ENCODE data around the gene ZIM2. TPM values are rescaled to one million over a fixed set of nuclear protein-coding genes. Genes with fewer than 3 reads are reported as not detected.
"Not testable (repeated sequence)": the region's sequence is repeated elsewhere in the genome, so short reads cannot be mapped to it uniquely, and the experiment has no call there.

The ZIM2 gene
- total RNA-seq (2014; rRNA removed; shearing (Covaris generic)): not detected in 2 replicates
- polyA plus RNA-seq (2015; cell fraction: cytosol; rRNA removed): not detected in 2 replicates
- polyA plus RNA-seq (2015; cell fraction: nucleus; rRNA removed): not detected in 2 replicates

DNA sequence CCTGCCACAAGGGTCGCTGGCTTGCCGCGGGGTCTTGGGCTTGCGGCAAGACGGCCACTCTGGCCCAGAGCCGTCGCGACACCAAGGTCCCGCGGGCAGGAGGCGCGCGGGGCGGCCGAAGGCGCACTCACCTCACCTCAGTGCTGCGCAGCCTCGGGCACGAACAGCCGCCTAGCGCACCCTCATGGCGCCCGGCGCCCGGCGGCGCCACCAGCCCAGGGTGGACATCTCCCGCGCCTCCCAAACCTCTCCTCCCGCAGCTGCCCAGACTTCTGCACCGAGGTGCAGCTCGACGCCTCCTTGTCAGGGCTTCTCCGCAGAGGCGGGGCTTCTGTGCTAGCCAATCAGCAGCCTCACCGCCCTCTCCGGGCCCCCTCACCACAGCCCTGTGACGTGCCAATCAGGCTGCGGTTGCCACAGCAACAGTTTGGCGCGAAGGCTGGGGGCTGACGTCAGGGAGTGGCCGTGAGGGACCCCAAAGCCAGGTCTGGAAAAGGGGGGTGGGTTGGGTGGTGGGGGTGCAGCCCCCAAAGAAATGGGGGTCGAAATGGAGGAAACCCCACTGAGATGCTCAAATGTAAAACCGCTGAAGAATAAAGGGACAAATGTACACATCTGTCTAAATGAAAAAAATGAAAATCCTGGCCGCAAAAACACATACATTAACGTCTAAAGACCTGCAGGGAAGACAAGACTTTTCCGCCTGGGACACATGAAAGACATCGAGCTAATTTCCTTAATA lies at the start of gene ZIM2, which contains the start of gene PEG3:
Gene ZIM2, minus strand, starts transcription at position 276 of the 742 bp plus-strand sequence. CDS start 16,449 bp downstream, outside the sequence.
Gene PEG3, minus strand, starts transcription at position 276 of the 742 bp plus-strand sequence. CDS start 16,071 bp downstream, outside the sequence.
- no peak for DNase-seq (ENCODE audit: low read depth)

DNA sequence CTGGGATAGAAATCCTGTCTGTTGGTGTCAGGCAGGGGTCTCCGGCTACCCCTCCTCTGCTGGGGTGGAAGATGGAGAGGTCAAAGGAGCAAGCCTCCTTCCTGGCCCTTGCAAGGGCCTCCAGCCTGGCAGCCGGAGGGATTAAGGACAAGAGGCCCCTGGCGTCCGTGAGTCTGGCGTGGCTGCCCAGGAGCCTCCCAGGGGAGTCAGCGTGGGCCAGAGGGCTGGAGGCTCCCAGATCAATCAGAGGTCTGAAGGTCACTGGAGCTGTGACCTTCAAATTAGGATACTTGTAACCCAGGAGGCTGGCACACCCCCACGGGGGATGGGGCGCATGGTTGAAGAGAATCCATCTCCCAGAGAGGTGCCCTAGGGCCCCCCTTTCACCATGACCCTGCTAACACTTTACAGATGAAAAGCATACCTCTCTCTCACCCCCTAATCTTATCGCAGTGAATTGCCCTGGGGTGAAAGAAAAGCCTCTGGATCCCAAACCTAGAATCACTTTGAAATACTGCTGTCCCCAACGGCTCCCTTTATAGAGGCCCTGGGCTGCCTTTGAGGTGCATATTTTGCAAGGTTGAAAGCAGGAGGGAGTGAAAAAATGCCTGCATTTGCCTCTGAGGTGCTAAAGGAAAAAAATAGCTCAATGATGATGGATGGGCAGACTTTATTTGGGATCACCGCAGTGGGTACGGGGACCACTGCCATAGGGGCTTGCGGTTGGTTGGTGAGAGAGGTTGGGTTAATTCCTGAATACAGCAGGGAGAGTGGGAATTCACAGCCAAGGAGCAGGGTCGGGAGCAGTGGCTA lies 44.9 kb upstream of the ZIM2 start:
- no peak for DNase-seq (ENCODE audit: low read depth)

DNA sequence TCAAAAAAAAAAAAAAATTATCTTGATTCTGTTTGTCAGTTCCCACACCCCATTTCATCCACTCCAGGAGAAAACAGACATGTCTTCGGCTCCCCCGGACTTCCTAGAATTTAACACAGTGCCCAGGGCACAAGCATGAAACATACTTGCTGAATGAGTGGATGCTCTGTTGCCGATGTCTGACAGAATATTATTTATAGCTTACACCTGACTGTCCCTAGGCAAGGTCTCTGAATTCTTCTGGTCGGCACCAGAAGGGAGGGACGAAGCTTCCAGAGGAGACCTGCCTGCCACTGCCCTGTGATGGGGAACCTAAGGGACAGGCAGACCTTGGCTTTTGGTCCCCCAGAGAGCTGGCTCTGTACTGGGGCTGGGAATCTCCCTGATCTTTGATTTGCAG lies 43.9 kb upstream of the ZIM2 start:
- DNase-seq (ENCODE audit: low read depth): no peak

DNA sequence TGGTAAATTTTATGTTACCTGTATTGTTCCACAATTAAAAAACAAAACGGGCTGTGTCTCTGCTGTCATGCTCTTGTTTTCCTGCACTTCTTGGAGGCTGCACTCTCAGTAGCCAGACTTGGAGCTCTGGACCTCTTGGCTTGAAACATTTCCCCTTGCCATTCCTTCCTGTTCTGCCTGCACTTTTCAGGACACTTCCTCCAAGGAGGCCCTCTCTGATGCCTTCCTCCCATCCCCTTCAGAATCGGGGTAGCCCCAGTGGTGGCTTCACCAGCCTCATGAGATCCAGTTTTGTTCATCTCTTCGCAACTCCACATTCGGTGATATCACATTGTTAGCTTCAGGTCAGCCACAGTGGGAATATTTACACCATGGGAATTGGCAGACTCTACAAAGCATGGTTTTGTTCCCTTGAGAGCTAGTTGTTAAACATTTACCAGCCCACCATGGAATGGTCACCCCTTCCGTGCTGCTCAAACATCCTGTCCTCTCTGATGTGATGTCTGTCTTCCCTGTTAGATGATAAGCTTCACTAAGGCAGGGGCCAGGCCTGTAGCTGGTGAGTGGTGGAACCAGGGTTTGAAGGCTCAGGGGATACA lies 40.2 kb upstream of the ZIM2 start:
- no peak for DNase-seq (ENCODE audit: low read depth)

DNA sequence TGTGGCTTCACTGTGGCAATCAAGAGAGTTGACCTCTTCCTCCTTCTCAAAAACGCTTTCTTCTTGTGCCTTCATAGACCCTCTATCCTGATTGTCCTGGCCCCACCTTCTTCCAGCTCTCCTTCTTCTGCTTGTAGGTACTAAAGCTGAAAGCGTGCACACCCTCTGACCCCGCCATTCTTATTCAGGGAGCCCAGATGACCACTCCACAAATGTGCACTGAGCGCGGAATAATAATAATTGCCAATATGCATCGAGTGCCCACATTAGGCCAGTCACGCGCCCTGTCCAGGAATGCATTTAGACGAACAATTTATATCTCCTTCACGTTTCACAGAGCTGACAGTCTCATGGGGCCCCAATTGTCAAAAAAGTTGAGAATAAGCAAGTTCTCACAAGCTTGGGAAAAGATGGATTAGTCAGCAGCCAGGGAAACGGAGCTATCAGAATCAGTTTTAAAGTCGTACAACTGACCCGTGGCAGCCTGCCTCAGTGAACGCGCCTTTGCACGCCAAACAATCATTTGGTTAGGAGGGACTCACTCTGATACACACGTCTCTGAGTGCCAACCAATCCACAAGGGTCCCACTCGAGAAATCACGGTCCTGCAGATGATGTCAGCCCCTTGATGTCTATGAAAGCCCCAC lies 36.7 kb upstream of the ZIM2 start:
- no peak for DNase-seq (ENCODE audit: low read depth)

DNA sequence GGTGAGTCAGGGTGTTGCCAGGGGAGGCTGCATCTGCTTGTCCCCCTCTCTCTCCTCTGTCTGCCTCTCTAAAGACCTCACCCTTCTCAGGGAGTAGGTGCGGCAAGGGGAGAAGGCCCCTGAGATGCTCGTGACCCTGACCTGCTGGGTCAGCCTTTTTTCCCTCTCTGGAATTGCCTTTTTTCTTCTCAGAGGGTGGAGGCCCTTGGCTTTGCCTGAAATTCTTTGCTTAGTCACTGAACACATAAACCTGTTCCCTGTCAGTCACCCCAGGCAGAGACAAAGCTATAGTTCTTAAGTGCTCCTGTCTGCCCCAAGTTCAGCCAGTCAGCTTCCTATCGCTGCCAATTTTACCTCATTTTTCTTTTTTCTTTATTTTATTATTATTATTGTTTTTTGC lies 35.2 kb upstream of the ZIM2 start:
- no peak for DNase-seq (ENCODE audit: low read depth)

DNA sequence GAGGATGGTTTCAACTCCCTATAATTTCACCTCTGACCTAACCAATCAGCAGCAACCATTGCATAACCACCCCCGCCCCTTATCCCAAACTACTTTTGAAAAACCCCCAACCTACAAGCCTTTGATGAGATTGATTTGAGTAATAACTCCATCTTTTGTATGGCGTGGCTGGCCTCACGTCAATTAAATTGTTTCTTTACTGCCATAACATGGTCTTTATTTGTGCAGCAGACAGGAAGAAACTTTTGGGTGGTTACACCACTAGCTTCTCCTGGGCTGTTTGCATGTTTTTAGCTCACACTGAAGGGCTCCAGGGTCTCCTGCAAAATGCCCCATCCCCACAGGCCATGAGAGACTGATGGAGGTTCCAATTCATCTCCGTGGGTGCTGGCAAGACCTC lies 34.0 kb upstream of the ZIM2 start:
- DNase-seq (ENCODE audit: low read depth): no peak

DNA sequence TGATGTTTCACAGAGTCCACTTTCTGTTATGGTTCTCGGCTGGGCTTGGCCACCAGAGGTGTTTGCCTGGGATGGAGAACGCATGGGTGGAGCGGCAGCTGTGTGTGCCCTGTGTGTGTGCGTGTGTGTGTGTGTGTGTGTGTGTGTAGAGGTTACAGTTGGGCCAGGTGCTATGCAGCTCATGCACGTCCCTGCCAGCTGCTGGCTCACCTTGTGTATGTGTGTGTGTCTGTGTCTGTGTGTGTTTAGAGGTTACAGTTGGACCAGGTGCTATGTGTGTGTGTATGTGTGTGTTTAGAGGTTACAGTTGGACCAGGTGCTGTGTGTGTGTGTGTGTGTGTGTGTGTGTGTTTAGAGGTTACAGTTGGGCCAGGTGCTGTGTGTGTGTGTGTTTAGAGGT lies 33.0 kb upstream of the ZIM2 start:
- DNase-seq (ENCODE audit: low read depth): no peak

DNA sequence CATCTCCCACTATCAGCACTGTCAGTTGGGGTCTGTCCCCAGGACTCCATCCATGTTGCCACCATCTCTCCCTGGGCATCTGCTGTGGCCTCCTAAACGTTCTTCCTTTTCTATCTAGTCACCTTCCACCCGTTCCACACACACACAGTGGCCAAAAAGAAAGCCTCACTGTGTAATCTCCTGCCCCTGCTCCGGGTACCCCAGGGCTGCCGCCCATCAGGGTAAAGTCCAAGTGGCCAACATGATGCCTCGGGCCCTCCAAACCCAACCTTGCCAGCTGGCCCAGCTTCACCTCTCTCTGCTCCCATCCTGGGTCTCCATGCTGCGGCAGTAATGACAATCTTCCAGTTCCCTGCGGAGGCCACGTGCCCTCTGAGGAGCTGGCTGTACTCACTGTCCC lies 29.4 kb upstream of the ZIM2 start:
- no peak for DNase-seq (ENCODE audit: low read depth)

DNA sequence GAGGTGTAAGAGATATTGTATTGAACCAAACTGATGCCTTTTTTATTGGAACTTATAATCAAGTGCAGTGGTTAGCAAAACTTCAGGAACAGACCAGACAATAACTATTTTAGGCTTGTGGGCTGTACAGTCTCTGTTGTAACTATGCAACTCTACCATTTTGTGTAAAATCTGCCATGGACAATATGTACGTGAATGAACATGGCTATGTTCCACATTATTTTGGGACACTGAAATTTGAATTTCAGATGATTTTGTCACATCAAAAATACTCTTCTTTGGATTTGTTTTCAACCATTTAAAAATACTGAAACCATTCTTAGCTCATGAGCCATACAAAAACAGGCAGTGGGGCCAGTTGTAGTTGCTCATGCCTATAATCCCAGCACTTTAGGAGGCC lies 27.9 kb upstream of the ZIM2 start:
- DNase-seq (ENCODE audit: low read depth): no peak

DNA sequence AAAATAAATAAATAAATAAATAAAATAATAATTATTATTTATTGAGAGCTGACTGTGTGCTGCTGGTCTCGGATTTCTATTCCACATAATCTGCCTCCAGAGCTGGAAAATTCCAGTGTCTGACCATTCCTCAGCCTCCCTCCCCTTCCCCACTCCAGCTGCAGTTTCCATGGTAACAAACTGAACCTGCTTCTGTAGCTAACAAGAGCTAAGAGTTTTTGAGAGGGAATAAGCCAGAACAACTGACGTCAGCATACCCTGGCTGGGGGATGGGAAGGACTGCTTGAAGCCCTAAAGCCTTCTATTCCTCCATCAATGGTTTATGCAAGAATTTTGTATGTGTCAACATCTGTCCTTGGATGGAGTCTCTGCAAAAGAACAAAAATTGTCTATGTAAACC lies 26.0 kb upstream of the ZIM2 start:
- DNase-seq (ENCODE audit: low read depth): no peak

DNA sequence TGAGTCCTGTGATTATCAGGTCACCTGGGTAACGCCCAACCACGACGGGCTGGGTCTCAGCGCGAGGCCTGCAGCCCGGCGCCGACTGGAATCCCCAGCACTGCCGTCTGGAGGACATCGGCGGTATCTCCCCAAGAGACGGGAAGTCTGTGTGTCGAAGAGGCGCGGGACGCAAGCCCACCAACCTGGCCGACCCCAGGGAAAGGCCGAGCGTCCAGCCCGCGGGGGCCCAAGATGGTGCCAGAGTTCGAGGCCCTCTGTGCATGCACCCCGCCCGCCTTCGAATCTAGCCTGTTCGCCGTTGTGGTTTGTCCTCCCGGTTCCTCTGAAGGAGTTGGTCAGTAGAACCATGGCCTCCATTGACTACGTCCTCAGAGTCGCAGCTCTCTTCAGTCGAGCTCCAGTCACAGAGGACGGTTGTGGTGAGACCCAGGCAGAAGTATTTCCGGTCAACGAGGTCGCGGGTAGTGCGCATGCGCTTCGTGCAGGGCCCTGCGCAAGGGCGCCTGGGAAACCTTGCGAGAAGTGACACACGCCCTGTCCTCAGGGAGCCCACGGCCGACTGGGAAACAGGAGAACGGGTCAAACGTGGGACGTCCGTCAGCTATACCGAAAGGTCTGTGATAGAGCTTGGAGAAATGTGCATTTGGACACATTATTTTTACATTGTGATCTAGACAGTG lies 24.1 kb upstream of the ZIM2 start:
- DNase-seq (ENCODE audit: low read depth): no peak

DNA sequence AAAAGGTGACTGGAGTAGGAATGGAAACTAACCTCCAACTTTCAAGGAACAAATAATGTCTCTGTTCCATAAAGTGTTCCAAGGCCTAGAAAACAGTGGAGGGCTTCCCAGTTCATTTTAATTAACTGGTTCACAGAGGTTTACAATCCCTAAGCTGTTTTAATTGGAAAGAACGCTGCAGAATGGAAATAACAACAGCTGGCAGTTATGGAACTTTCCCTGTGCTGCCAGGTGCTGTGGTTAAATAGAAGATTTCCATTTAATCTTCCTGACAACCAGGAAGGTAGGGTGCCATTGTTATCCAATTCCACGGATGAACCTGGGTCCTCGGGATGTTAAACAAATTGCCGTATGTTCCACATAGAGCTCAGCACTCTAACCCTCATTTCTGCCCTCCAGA lies 22.2 kb upstream of the ZIM2 start:
- DNase-seq (ENCODE audit: low read depth): no peak

DNA sequence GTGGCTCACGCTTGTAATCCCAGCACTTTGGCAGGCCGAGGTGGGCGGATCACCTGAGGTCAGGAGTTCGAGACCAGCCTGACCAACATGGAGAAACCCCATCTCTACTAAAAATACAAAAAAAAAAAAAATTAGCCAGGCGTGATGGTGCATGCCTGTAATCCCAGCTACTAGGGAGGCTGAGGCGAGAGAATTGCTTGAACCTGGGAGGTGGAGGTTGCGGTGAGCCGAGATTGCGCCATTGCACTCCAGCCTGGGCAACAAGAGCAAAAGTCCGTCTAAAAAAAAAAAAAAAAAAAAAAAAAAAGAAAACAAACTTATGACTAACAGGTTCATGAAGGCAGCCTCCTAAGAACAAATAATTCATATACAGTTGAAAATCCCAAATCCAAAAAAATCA lies 19.9 kb upstream of the ZIM2 start:
- not testable (repeated sequence) for DNase-seq (ENCODE audit: low read depth)

DNA sequence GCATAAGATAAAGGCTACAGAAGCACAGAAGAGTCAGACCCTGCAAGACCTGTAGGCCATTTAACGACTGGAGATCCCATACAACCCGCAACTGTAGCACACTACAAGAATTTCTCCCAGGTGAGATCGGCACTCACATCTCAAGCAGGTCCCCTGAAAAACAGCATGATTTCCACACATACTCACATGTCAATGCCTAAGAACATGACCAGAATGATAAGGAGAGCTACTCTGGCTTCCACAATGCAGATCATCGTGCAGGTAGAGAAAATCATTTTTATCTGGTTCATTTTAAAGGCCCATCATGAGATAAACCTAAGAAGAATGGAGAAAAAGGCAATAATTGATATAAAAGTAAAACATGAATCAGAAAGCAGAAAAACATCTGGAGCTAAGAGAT lies 17.5 kb upstream of the ZIM2 start:
- no peak for DNase-seq (ENCODE audit: low read depth)

DNA sequence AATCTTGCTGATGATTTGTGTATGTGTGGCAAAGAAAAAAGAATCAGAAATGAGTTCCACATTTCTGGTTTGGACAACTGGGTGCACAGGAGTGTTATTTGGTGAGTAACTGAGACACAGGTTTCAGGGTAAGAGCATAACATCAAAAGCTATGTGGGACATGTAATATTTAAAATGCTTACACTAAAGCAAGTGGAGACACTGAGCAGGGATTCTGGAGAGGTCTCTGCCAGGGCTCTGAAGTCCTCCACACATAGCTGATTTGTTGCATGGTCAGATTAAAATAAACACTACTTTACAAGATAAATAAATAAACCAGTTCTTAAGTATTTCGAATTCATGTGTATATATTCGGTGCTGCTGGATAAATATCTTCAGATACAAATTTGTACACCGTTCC lies 16.3 kb upstream of the ZIM2 start:
- no peak for DNase-seq (ENCODE audit: low read depth)

DNA sequence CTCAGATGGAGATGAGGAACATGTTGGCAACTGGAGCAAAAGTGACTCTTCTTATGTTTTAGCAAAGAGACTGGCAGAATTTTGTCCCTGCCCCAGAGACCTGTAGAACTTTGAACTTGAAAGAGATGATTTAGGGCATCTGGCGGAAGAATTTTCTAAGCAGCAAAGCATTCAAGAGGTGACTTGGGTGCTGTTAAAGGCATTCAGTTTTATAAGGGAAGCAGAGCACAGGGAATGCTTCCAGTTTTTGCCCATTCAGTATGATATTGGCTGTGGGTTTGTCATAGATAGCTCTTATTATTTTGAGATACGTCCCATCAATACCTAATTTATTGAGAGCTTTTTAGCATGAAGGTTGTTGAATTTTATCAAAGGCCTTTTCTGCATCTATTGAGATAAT lies 11.8 kb upstream of the ZIM2 start:
- DNase-seq (ENCODE audit: low read depth): not testable (repeated sequence)

DNA sequence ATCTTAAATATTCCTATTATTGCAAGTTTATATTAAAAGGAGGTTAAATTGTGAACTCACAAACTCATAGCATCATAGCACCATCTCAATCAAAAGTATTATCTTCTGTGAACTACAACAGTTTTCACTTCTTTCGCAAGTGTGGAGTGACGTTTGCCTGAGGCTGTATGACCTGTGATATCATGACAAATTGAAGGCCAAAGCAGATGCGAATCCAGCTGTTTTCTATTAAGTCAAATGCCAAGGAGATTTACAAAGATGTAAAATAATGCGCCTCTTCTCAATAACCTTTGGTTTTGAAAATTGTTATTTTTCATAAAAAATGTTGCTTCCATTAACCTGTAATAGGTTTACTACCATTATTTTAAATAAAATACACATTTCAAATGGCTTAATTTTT lies 7.6 kb upstream of the ZIM2 start:
- DNase-seq (ENCODE audit: low read depth): no peak

DNA sequence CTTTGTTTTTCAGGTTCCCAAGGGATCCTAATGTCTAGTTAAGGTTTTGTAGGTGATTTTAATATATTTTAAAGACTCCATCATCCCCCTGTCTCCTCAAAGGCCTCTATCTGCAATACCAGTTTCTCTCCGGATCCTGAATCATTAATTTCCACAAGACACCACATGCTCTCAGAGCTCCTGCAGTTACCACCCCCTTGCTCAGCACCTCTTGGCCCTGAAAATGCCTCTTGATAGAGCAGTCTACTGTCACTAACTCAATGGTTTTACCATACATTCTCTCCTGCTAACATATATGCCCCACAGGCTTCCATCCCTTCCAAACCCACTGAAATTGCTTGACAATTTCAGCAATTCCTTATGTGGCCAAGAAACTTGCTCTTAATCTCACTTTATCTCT lies 1.9 kb upstream of the ZIM2 start:
- DNase-seq (ENCODE audit: low read depth): no peak

DNA sequence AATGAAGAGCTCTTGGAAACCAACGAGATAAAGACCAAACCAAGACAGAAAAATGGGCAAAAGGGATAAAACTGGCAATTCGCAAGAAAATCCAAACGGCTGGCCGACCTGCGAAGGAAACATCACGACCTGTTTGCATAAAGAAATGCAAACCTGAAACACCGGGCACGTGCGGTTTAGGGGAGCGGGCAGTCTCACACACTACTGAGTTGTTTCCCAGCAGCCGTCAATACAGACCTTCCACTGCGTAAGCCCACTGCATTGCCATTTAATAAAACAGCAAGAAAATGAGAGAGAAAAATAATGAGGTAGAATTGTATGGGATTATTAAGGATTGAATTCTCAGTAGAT lies 642 bp upstream of the ZIM2 start:
- DNase-seq (ENCODE audit: low read depth): no peak
